Esophagus muscularis mucosa (tissue), 4 donors: ENCODE results near the gene BRSK1. TPM values are rescaled to one million over a fixed set of nuclear protein-coding genes. Genes with fewer than 3 reads are reported as not detected.

Experiments used
- DNase-seq: peaks from one replicate; pipeline ENCODE4 v3.0.0-alpha.2; 2017; ENCODE audit errors: extremely low spot score
- H3K27ac ChIP-seq, 4 donors: fragments of 200-600 bp; sonication (generic); replicated peaks in 1 of 4; 1 replicate in 3 of 4; 2 replicates in 1 of 4; pipeline ENCODE4 v1.5.1; 2016 to 2019; ENCODE audit warnings: mild to moderate bottlenecking in 1 of 4
- H3K27me3 ChIP-seq, 4 donors: fragments of 200-600 bp; sonication (generic); one replicate each; pipeline versions ENCODE4 v1.5.1 to v1.6.0; 2016 to 2019
- H3K36me3 ChIP-seq, 4 donors: fragments of 200-600 bp; sonication (generic); one replicate each; pipeline ENCODE4 v1.5.1; 2016 to 2019
- H3K4me1 ChIP-seq, 4 donors: fragments of 200-600 bp; sonication (generic); one replicate each; pipeline ENCODE4 v1.5.1; 2016 to 2019
- H3K4me3 ChIP-seq, 4 donors: fragments of 200-600 bp; sonication (generic); 1 replicate in 2 of 4; 2 replicates in 2 of 4; pipeline ENCODE4 v1.5.1; 2016 to 2019; ENCODE audit warnings: mild to moderate bottlenecking in 4 of 4, moderate library complexity in 1 of 4
- H3K9me3 ChIP-seq, 4 donors: fragments of 200-600 bp; sonication (generic); 1 replicate in 3 of 4; 2 replicates in 1 of 4; pipeline ENCODE4 v1.5.1; 2016 to 2019
- EP300 ChIP-seq: sonication (generic); formaldehyde crosslinking; IDR thresholded peaks from one replicate; pipeline ENCODE4 v1.6.1; 2017; ENCODE audit warnings: antibody characterized with exemption
- POLR2A ChIP-seq: fragments of 450-650 bp; IDR thresholded peaks from one replicate; pipeline ENCODE4 v1.6.1; 2017; ENCODE audit warnings: antibody characterized with exemption, moderate library complexity, mild to moderate bottlenecking, low read depth
- POLR2AphosphoS5 ChIP-seq, 2 donors: sonication (generic); formaldehyde crosslinking; IDR thresholded peaks; one replicate each; pipeline ENCODE4 v1.6.1; 2017; ENCODE audit warnings: antibody characterized with exemption in 2 of 2
- WGBS: methylation state at CpG from one replicate; pipeline ENCODE4 v1.1.5; 2018; 5-methylcytosine and 5-hydroxymethylcytosine counted together
- intact Hi-C: fragments of 100-400 bp; cut with DNase I; formaldehyde crosslinking; loops from one replicate; pipeline ENCODE4 v1.15.1; 2023
- total RNA-seq, 4 donors: library from RNA; depleted of rRNA; stranded (reverse); fragments of >200 nt; gene quantifications; one replicate each; pipeline versions ENCODE4 v1.1.0 to v1.2.1, GENCODE V29; 2016
- TF ChIP-seq, protein P1 (sequence below), 3 experiments: fragments of 200-600 bp in 2 of 3; fragments of 450-650 bp in 1 of 3; sonication (generic) in 2 of 3; IDR thresholded peaks; one replicate each; pipeline ENCODE4 v1.5.1; 2017 to 2019; ENCODE audit warnings: antibody characterized with exemption in 3 of 3, mild to moderate bottlenecking in 2 of 3, moderate library complexity in 1 of 3

Gene BRSK1
- total RNA-seq, 4 donors from 2014 or later, result 3.3 to 16.9 (median 6.7) TPM

DNA sequence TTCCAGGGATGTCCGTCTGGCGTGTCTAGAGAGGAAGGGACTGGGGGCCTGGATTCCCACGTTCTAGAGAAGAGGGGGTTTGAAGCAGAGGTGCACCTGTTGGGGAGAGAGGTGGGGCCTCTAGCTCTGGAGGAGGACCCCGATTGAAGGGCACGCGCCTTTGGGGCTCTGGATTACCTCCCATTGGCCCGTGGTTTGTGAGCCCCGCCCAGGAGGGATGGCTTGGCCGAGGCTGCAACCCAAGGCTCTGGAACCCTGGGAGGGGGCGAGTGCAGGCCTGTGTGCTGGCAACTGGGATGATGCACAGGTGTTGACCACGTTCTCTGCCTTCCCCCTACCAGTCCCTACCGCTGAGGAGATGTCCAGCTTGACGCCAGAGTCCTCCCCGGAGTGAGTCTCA lies 21.2 kb downstream of the BRSK1 start:
- intact Hi-C loops, result loop anchor here (5.0 to 10.0 kb wide), 3 partner anchors 37 to 110 kb away; partner anchors contain the start of gene TMEM238
- H3K9me3 ChIP-seq, result no peaks in the 10 kb centered on the region
- H3K27me3 ChIP-seq, result no peaks in the 10 kb centered on the region
- DNase-seq, result no peak
- peaks cover 3 to 71% (median 43%) of the 10 kb centered on the region in 4 donors for H3K36me3 ChIP-seq
- TF ChIP-seq POLR2AphosphoS5 (IDR thresholded peaks at IDR 0.05) (no peak), EP300 (no peak), POLR2A (no peak)
- TF ChIP-seq, protein P1, sequence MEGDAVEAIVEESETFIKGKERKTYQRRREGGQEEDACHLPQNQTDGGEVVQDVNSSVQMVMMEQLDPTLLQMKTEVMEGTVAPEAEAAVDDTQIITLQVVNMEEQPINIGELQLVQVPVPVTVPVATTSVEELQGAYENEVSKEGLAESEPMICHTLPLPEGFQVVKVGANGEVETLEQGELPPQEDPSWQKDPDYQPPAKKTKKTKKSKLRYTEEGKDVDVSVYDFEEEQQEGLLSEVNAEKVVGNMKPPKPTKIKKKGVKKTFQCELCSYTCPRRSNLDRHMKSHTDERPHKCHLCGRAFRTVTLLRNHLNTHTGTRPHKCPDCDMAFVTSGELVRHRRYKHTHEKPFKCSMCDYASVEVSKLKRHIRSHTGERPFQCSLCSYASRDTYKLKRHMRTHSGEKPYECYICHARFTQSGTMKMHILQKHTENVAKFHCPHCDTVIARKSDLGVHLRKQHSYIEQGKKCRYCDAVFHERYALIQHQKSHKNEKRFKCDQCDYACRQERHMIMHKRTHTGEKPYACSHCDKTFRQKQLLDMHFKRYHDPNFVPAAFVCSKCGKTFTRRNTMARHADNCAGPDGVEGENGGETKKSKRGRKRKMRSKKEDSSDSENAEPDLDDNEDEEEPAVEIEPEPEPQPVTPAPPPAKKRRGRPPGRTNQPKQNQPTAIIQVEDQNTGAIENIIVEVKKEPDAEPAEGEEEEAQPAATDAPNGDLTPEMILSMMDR (IDR thresholded peaks at IDR 0.05), result no peak
- H3K4me1 ChIP-seq, result peaks cover 9 to 12% (median 10%) of the 10 kb centered on the region in 4 donors
- WGBS, result 81% methylated on average over 12 of the region's 14 CpGs
- H3K27ac ChIP-seq, result no peak overlapping the region
- no peak overlapping the region for H3K4me3 ChIP-seq

DNA sequence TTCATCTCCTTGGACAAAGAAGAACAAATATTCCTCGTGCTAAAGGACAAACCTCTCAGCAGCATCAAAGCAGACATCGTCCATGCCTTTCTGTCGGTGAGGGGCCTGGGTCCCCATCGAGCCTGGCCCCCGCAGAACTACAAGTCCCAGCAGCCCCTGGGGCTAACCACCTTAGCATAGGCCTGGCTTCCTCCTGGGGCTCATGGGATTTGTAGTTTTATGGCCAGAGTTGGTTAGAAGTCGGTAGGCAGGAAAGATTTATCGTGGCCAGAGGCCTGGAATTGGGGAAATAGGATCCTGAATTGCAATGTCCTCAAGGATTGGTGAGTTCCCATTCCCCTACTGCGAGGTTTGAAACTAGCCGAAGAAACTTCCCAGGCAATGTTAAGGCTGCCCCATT lies 21.7 kb downstream of the BRSK1 start:
- H3K4me1 ChIP-seq, result peaks cover 9 to 12% (median 10%) of the 10 kb centered on the region in 4 donors
- intact Hi-C loops, result loop anchor here (10.0 kb wide), 1 partner anchor 109 kb away; no protein-coding TSS in a partner anchor
- no peaks in the 10 kb centered on the region for H3K9me3 ChIP-seq
- H3K36me3 ChIP-seq, result peaks cover 3 to 69% (median 46%) of the 10 kb centered on the region in 4 donors
- no peak for TF ChIP-seq POLR2AphosphoS5 (IDR thresholded peaks at IDR 0.05)
- TF ChIP-seq POLR2A, result no peak
- TF ChIP-seq EP300, result no peak
- TF ChIP-seq, protein P1 (IDR thresholded peaks at IDR 0.05), result no peak
- WGBS, result 72% methylated on average over 7 of the region's 9 CpGs
- no peaks in the 10 kb centered on the region for H3K27me3 ChIP-seq
- no peak for DNase-seq
- H3K27ac ChIP-seq, result no peak overlapping the region
- H3K4me3 ChIP-seq, result no peak overlapping the region

DNA sequence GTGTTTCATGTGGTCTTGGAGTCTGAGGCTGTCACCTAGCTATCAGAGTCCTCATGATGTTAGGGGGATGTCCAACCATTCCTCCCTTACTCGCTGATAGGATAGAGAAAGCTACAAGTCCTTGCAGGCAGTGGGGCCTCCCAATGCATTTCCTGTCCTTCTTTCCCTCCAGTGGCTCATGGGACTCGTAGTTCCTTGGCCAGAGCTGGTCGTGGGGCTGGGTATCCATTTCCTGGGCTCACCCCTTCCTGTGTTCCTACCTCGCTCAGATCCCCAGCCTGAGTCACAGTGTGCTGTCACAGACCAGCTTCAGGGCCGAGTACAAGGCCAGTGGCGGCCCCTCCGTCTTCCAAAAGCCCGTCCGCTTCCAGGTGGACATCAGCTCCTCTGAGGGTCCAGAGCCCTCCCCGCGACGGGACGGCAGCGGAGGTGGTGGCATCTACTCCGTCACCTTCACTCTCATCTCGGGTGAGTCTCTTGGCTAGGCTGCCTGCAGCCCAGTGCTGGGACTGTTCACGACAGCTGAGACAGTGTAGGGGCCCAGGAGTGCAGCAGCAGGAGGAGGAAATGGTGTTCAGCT lies 22.3 kb downstream of the BRSK1 start:
- H3K36me3 ChIP-seq, result peaks cover 3 to 69% (median 47%) of the 10 kb centered on the region in 4 donors

DNA sequence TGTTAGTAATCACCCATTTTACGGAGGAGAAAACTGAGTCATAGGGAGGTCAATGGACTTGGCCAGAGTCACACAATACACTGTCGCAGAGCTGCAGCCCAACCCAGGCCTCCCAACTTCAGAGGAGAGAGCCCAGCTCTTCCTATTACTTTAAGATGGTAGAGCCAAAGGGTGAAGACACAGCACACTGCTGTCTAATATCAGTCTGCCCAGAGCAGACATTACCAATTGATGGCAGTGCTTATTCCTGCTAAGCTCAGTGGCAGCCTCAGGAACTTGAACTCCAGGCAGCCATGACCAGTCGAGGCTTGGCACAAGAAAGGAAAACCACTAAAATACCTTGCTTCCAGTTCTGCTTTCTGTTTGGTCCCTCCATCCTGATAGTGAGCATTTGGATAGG lies 22.9 kb downstream of the BRSK1 start:
- intact Hi-C loops, result loop anchor here (10.0 kb wide), 1 partner anchor 108 kb away; no protein-coding TSS in a partner anchor
- no peak for DNase-seq
- WGBS, result 81% methylated on average over 3 of the region's 3 CpGs
- Histone ChIP-seq H3K4me3 (no peak overlapping the region), H3K9me3 (no peaks in the 10 kb centered on the region), H3K36me3 (peaks cover 3 to 69% (median 47%) of the 10 kb centered on the region in 4 donors), H3K4me1 (peaks cover 5 to 6% (median 6%) of the 10 kb centered on the region in 4 donors), H3K27me3 (no peaks in the 10 kb centered on the region), H3K27ac (no peak overlapping the region)
- TF ChIP-seq POLR2AphosphoS5 (IDR thresholded peaks at IDR 0.05) (no peak), POLR2A (no peak), EP300 (no peak)
- TF ChIP-seq, protein P1 (IDR thresholded peaks at IDR 0.05), result no peak

More for the DNA sequence above, 22.3 kb downstream of the BRSK1 start:
- DNase-seq, result no peak
- no peaks in the 10 kb centered on the region for H3K9me3 ChIP-seq
- no peak for TF ChIP-seq POLR2AphosphoS5 (IDR thresholded peaks at IDR 0.05)
- TF ChIP-seq, protein P1 (IDR thresholded peaks at IDR 0.05), result no peak
- TF ChIP-seq EP300, result no peak
- TF ChIP-seq POLR2A, result no peak
- H3K27ac ChIP-seq, result no peak overlapping the region
- H3K4me3 ChIP-seq, result no peak overlapping the region
- 92% methylated on average over 17 of the region's 17 CpGs for WGBS
- intact Hi-C loops, result loop anchor here (10.0 kb wide), 1 partner anchor 109 kb away; no protein-coding TSS in a partner anchor
- no peaks in the 10 kb centered on the region for H3K27me3 ChIP-seq
- peaks cover 9 to 12% (median 10%) of the 10 kb centered on the region in 4 donors for H3K4me1 ChIP-seq
